Upper lobe of left lung (tissue), 6 donors: ENCODE results near the gene TACC2. TPM values are rescaled to one million over a fixed set of nuclear protein-coding genes. Genes with fewer than 3 reads are reported as not detected.
A peak's percentile ranks its signal among the peaks of the same experiment; 100 is the strongest.

Experiments used
- ATAC-seq, 2 donors: fragments of 200-7000 bp; cut with Tn5 transposase; one replicate each; pipeline ENCODE4 v1.9.1; 2022; ENCODE audit warnings: mild to moderate bottlenecking in 2 of 2, moderate library complexity in 2 of 2; ENCODE audit not compliant: low FRiP score in 2 of 2
- DNase-seq, 2 donors: peaks; one replicate each; pipeline ENCODE4 v3.0.0-alpha.2; 2019 to 2020
- H3K27ac ChIP-seq, 4 donors: fragments of 200-600 bp; sonication (generic); one replicate each; pipeline ENCODE4 v1.5.1; 2016 to 2019
- H3K27me3 ChIP-seq, 4 donors: fragments of 200-600 bp; sonication (generic); one replicate each; pipeline ENCODE4 v1.5.1; 2017 to 2019
- H3K36me3 ChIP-seq, 4 donors: fragments of 200-600 bp; sonication (generic); one replicate each; pipeline ENCODE4 v1.5.1; 2016 to 2019
- H3K4me1 ChIP-seq, 4 donors: fragments of 200-600 bp; sonication (generic); one replicate each; pipeline ENCODE4 v1.5.1; 2018 to 2019
- H3K4me3 ChIP-seq, 4 donors: fragments of 200-600 bp; sonication (generic); one replicate each; pipeline ENCODE4 v1.5.1; 2017 to 2019; ENCODE audit warnings: mild to moderate bottlenecking in 2 of 4, moderate library complexity in 1 of 4
- H3K9me3 ChIP-seq, 4 donors: fragments of 200-600 bp; sonication (generic); one replicate each; pipeline ENCODE4 v1.5.1; 2018 to 2019
- EP300 ChIP-seq, 4 donors: sonication (generic); formaldehyde crosslinking; IDR thresholded peaks; one replicate each; pipeline ENCODE4 v1.5.1; 2017; ENCODE audit warnings: antibody characterized with exemption in 4 of 4, control low read depth in 2 of 4
- POLR2A ChIP-seq, 4 donors: fragments of 450-650 bp; IDR thresholded peaks; one replicate each; pipeline ENCODE4 v1.5.1; 2016 to 2017; ENCODE audit warnings: antibody characterized with exemption in 4 of 4, mild to moderate bottlenecking in 2 of 4
- POLR2AphosphoS5 ChIP-seq, 2 donors: sonication (generic); formaldehyde crosslinking; IDR thresholded peaks; one replicate each; pipeline ENCODE4 v1.5.1; 2017; ENCODE audit warnings: antibody characterized with exemption in 2 of 2
- WGBS, 2 donors: methylation state at CpG; one replicate each; pipeline ENCODE4 v1.1.5; 2017 to 2018; 5-methylcytosine and 5-hydroxymethylcytosine counted together
- total RNA-seq, 6 donors: library from RNA; depleted of rRNA in 4 of 6; stranded (reverse); fragments of >200 nt in 4 of 6; gene quantifications; one replicate each; pipeline versions ENCODE4 v1.1.0 to v1.2.1, GENCODE V29; 2016 to 2021
- TF ChIP-seq, protein P1 (sequence below), 6 experiments: fragments of 450-650 bp in 4 of 6; fragments of 200-600 bp in 2 of 6; sonication (generic) in 2 of 6; IDR thresholded peaks; one replicate each; pipeline ENCODE4 v1.5.1; 2016 to 2019; ENCODE audit warnings: antibody characterized with exemption in 6 of 6
- donor health status: DM: no; HTN: no; CAD: no; lungs with moderate emphysema.
- donor health status: DM: no; HTN: yes; CAD: no; lungs with severe emphysema.

The TACC2 gene
- total RNA-seq, 6 donors from 2014 or later: 158 to 701 (median 386) TPM

DNA sequence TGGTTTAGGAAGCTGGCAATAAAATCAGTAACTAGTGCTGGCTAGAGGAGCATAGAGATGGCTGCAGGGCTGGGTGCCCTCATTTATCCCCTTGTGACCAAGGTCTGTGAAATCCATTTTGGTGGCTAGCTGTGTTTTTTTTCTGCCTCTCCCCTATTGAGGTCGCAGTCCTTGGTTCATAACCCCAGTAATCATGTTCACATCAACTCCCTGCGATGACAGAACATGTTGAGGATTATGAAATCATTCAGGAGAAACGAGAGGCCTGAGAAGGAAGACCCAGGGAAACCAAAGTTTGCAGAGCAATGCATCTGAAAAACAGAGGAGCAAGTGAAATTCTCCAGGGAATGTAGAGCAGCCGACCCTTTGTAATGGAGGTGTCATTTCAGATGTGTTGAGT, 126.9 kb downstream of the TACC2 start:
- Histone ChIP-seq H3K4me3 (no peak overlapping the region), H3K36me3 (no peaks in the 10 kb centered on the region), H3K9me3 (no peaks in the 10 kb centered on the region), H3K4me1 (peaks cover 22 to 52% (median 42%) of the 10 kb centered on the region in 4 donors), H3K27ac (peak overlapping the region; percentile 40 to 100 (median 96)), H3K27me3 (peaks cover 0 to 9% (median 0%) of the 10 kb centered on the region in 4 donors)
- TF ChIP-seq, protein P1, sequence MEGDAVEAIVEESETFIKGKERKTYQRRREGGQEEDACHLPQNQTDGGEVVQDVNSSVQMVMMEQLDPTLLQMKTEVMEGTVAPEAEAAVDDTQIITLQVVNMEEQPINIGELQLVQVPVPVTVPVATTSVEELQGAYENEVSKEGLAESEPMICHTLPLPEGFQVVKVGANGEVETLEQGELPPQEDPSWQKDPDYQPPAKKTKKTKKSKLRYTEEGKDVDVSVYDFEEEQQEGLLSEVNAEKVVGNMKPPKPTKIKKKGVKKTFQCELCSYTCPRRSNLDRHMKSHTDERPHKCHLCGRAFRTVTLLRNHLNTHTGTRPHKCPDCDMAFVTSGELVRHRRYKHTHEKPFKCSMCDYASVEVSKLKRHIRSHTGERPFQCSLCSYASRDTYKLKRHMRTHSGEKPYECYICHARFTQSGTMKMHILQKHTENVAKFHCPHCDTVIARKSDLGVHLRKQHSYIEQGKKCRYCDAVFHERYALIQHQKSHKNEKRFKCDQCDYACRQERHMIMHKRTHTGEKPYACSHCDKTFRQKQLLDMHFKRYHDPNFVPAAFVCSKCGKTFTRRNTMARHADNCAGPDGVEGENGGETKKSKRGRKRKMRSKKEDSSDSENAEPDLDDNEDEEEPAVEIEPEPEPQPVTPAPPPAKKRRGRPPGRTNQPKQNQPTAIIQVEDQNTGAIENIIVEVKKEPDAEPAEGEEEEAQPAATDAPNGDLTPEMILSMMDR (IDR thresholded peaks at IDR 0.05): no peak
- TF ChIP-seq POLR2A (IDR thresholded peaks at IDR 0.05) (no peak), POLR2AphosphoS5 (IDR thresholded peaks at IDR 0.05) (no peak), EP300 (IDR thresholded peaks at IDR 0.05) (no peak)
- no peak for ATAC-seq
- no peak for DNase-seq
- 63 to 64% methylated on average over 4 of the region's 4 CpGs for WGBS, 2 donors

DNA sequence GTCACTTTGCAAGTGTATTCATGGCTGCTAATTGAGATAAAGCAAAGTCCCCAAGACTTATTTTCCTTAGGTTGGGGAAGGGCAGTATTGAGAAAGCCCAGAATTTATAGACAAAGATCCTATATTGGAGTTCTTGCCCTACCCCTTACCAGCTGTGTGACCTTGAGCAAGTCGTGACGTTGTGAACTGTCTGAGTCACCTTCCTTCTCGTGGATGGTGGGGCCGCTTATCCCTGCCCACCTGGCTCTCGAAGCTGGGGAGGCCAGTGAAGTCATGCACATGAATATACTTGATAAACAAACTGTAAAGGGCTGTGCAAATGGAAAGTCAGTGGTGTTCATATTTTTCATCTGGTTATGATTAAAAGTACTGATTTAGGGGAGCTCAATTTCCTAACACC, 127.4 kb downstream of the TACC2 start:
- DNase-seq (no peak), ATAC-seq (no peak)
- H3K9me3 ChIP-seq: no peaks in the 10 kb centered on the region
- no peaks in the 10 kb centered on the region for H3K36me3 ChIP-seq
- peaks cover 0 to 9% (median 0%) of the 10 kb centered on the region in 4 donors for H3K27me3 ChIP-seq
- 43 to 57% methylated on average over 5 of the region's 5 CpGs for WGBS, 2 donors
- no peak overlapping the region for H3K4me3 ChIP-seq
- no peak for TF ChIP-seq POLR2AphosphoS5 (IDR thresholded peaks at IDR 0.05)
- TF ChIP-seq POLR2A (IDR thresholded peaks at IDR 0.05): no peak
- TF ChIP-seq, protein P1 (IDR thresholded peaks at IDR 0.05): no peak
- no peak for TF ChIP-seq EP300 (IDR thresholded peaks at IDR 0.05)
- H3K4me1 ChIP-seq: peaks cover 22 to 52% (median 43%) of the 10 kb centered on the region in 4 donors
- peak overlapping the region; percentile 40 to 100 (median 96) for H3K27ac ChIP-seq

DNA sequence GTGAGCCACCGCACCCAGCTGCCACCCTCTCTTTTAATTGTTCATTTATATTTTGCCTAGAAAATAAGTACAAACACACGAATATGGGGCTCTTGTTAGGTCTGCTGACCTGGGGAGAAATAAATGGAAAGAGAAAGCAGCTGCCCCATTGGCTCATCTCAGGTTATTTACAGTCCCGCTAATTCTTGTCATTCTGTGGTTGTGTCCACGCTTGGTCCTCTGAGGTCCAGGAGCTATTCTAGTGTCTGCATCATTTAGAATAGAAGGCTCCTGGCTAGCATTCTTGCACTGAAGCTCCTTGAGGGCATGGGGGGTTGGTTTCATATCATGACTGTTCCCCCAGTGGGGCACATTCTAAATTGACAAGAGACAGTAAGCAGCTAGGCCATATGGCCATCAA, 128.5 kb downstream of the TACC2 start:
- H3K27ac ChIP-seq: peak overlapping the region in 2 of 4 donors; percentile 6 to 96
- no peaks in the 10 kb centered on the region for H3K36me3 ChIP-seq
- ATAC-seq (no peak), DNase-seq (no peak)
- H3K9me3 ChIP-seq: no peaks in the 10 kb centered on the region
- TF ChIP-seq, protein P1 (IDR thresholded peaks at IDR 0.05): no peak
- TF ChIP-seq POLR2A (IDR thresholded peaks at IDR 0.05) (no peak), POLR2AphosphoS5 (IDR thresholded peaks at IDR 0.05) (no peak), EP300 (IDR thresholded peaks at IDR 0.05) (no peak)
- H3K4me3 ChIP-seq: no peak overlapping the region
- WGBS, 2 donors: 92% methylated on average over 4 of the region's 4 CpGs
- peaks cover 14 to 44% (median 35%) of the 10 kb centered on the region in 4 donors for H3K4me1 ChIP-seq
- peaks cover 0 to 9% (median 0%) of the 10 kb centered on the region in 4 donors for H3K27me3 ChIP-seq

DNA sequence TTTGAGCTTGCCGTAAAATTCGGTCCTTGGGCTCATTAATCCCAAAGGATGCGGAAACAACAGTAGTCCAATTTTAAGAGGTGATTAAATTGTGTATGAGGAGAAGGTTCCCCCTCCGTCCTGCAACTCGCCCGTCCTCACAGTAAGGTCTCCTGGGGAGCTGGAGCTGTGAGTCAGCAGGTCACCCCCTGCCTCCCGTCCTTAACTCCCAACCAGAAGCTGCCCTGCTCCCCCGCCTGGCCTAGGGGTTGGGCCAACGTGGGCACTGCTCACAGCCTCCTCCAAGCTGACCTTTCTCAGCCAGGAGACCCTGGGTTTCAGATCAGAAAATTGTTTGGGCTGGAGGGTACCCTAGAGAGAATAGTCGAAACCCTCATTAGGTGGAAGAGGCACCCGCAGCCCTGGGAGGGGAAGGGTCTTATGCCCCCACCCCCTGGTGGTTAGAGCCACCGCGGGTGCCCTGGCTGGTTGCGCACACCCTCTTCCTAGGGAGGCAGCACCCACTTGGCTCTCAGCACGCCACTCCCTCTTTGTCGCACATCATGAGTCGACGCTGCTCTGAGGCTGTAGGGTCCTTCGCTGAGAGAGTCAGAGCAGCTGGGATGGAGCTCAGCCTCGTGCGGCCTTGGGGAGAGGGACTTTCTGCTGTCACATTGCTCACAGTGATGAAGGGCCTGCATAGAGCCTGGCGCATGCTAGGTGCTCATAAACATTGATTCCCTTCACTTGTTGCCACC, 131.2 kb downstream of the TACC2 start:
- DNase-seq (peak in 1 of 2 donors; percentile 32), ATAC-seq (no peak)
- 85 to 86% methylated on average over 15 to 22 of the region's 22 CpGs for WGBS, 2 donors
- Histone ChIP-seq H3K27ac (peak overlapping the region; percentile 76 to 86 (median 79)), H3K27me3 (no peaks in the 10 kb centered on the region), H3K36me3 (no peaks in the 10 kb centered on the region), H3K4me1 (peaks cover 7 to 35% (median 34%) of the 10 kb centered on the region in 4 donors), H3K4me3 (no peak overlapping the region), H3K9me3 (no peaks in the 10 kb centered on the region)
- TF ChIP-seq POLR2AphosphoS5 (IDR thresholded peaks at IDR 0.05) (no peak), POLR2A (IDR thresholded peaks at IDR 0.05) (no peak), EP300 (IDR thresholded peaks at IDR 0.05) (no peak)
- TF ChIP-seq, protein P1 (IDR thresholded peaks at IDR 0.05): no peak
